Kidney epithelial cell (primary cell): Measurements from ENCODE around the gene LSM14A. TPM values are rescaled to one million over a fixed set of nuclear protein-coding genes. Genes with fewer than 3 reads are reported as not detected.

Experiments
- DNase-seq: peaks from one replicate; pipeline ENCODE4 v3.0.0-alpha.2; 2010; ENCODE audit warnings: low read depth
- H3K27me3 ChIP-seq: 2 replicates; pipeline ENCODE4 v1.6.0; 2011; ENCODE audit warnings: low read length; ENCODE audit not compliant: control insufficient read depth, insufficient read depth
- H3K36me3 ChIP-seq: 2 replicates; pipeline ENCODE4 v1.5.1; 2011; ENCODE audit warnings: low read length; ENCODE audit not compliant: control insufficient read depth, insufficient read depth
- H3K4me3 ChIP-seq: 2 replicates; pipeline ENCODE4 v1.5.1; 2011; ENCODE audit warnings: low read depth, mild to moderate bottlenecking, control low read depth, low read length
- CTCF ChIP-seq: IDR thresholded peaks from 2 replicates; pipeline ENCODE4 v1.5.1; 2011; ENCODE audit warnings: mild to moderate bottlenecking, moderate library complexity, low read length, control low read depth, inconsistent platforms; ENCODE audit not compliant: insufficient read depth, poor library complexity, severe bottlenecking
- total RNA-seq: library from RNA; depleted of rRNA; stranded (reverse); fragments of >200 nt; gene quantifications from 2 replicates; pipeline ENCODE4 v1.2.3, GENCODE V29; 2015

The LSM14A gene
- 105 and 106 TPM in 2 replicates for total RNA-seq

- Histone ChIP-seq H3K27me3 (no peaks in the 10 kb centered on the region), H3K4me3 (peak within 1 kb of the TSS; percentile 100), H3K36me3 (no peaks in the 10 kb centered on the region)
- peak; percentile 39 for DNase-seq
- no peak for TF ChIP-seq CTCF
Measured at GRCh38 chr19:34171877-34172660, at the start of gene LSM14A. Gene LSM14A (plus strand): TSS chr19:34172504. CDS start chr19:34172643, 139 bp downstream.

GRCh38 chr19:34124828-34125227 is 47.5 kb upstream of the LSM14A start:
- TF ChIP-seq CTCF = no peak
- Histone ChIP-seq H3K36me3 (no peaks in the 10 kb centered on the region), H3K4me3 (no peak overlapping the region), H3K27me3 (no peaks in the 10 kb centered on the region)
- no peak for DNase-seq

GRCh38 chr19:34126966-34127365 is 45.3 kb upstream of the LSM14A start:
- TF ChIP-seq CTCF = no peak
- Histone ChIP-seq H3K4me3 (no peak overlapping the region), H3K27me3 (no peaks in the 10 kb centered on the region), H3K36me3 (no peaks in the 10 kb centered on the region)
- DNase-seq = no peak

GRCh38 chr19:34127684-34128189 is 44.6 kb upstream of the LSM14A start:
- H3K27me3 ChIP-seq = no peaks in the 10 kb centered on the region
- TF ChIP-seq CTCF = no peak
- no peaks in the 10 kb centered on the region for H3K36me3 ChIP-seq
- H3K4me3 ChIP-seq = no peak overlapping the region
- no peak for DNase-seq

- Histone ChIP-seq H3K4me3 (no peak overlapping the region), H3K27me3 (no peaks in the 10 kb centered on the region), H3K36me3 (no peaks in the 10 kb centered on the region)
- no peak for DNase-seq
- TF ChIP-seq CTCF = no peak
Measured at GRCh38 chr19:34128558-34129250, 43.6 kb upstream of the LSM14A start.
